Endothelial cell of umbilical vein (primary cell): ENCODE data around the gene PRICKLE3. TPM values are rescaled to one million over a fixed set of nuclear protein-coding genes. Genes with fewer than 3 reads are reported as not detected.

ENCODE experiments used
- BruUV-seq: library from RNA; stranded (reverse); fragments of 400-500 nt; replicated peaks from 2 replicates; lab custom pipeline; 2021; lab: Mats Ljungman, UMichigan
- CTCF ChIA-PET: fragments of 300-600, 350-600 bp; sonication (Branson Sonifier 250); formaldehyde crosslinking; loops from one replicate; lab custom pipeline; 2021; ENCODE audit warnings: antibody characterized with exemption, inconsistent platforms; lab: Charles Lee
- POLR2A ChIA-PET: fragments of 300-600, 350-600 bp; sonication (Branson Sonifier 250); formaldehyde crosslinking; loops from one replicate; lab custom pipeline; 2021; ENCODE audit warnings: antibody characterized with exemption, inconsistent platforms; lab: Charles Lee
- DNase-seq: peaks from one replicate; pipeline ENCODE4 v3.0.0-alpha.2; 2011; ENCODE audit warnings: low read depth, low spot score
- FAIRE-seq: peaks from 2 replicates; lab custom pipeline; 2011; peaks lifted over from hg19 to GRCh38; lab: Jason Lieb, UNC
- H2AFZ ChIP-seq: 2 replicates; pipeline ENCODE4 v1.6.0; 2012; ENCODE audit warnings: low read depth, low read length, control low read depth, inconsistent platforms
- H3K27ac ChIP-seq: 2 replicates; pipeline ENCODE4 v1.5.1; 2011; ENCODE audit warnings: low read depth, mild to moderate bottlenecking, control low read depth, low read length, moderate library complexity; ENCODE audit not compliant: insufficient read depth
- H3K27me3 ChIP-seq, 2 experiments: 2 replicates each; pipeline versions ENCODE4 v1.6.0 to v1.6.1; 2011; ENCODE audit warnings: low read length in 2 of 2, mixed read lengths in 1 of 2; ENCODE audit not compliant: control insufficient read depth in 2 of 2, insufficient read depth in 2 of 2
- H3K36me3 ChIP-seq, 2 experiments: 2 replicates in 1 of 2; 3 replicates in 1 of 2; pipeline ENCODE4 v1.5.1; 2011; ENCODE audit warnings: low read length in 2 of 2, mild to moderate bottlenecking in 1 of 2, moderate library complexity in 1 of 2; ENCODE audit not compliant: control insufficient read depth in 2 of 2, insufficient read depth in 2 of 2; ENCODE audit errors: extremely low read depth in 1 of 2
- H3K4me1 ChIP-seq: 3 replicates; pipeline ENCODE4 v1.5.1; 2011; ENCODE audit warnings: mild to moderate bottlenecking, low read length; ENCODE audit not compliant: control insufficient read depth, insufficient read depth; ENCODE audit errors: extremely low read depth
- H3K4me2 ChIP-seq: 2 replicates; pipeline ENCODE4 v1.6.1; 2011; ENCODE audit warnings: low read length, control low read depth, mixed read lengths; ENCODE audit not compliant: insufficient read depth
- H3K4me3 ChIP-seq, 3 experiments: fragments of 200-600 bp in 1 of 3; sonication (generic), shearing (Covaris generic) in 1 of 3; replicated peaks in 1 of 3; 2 replicates each; pipeline ENCODE4 v1.5.1; 2011 to 2016; ENCODE audit warnings: control low read depth in 3 of 3, low read length in 3 of 3, mild to moderate bottlenecking in 2 of 3, inconsistent platforms in 1 of 3, low read depth in 1 of 3, moderate library complexity in 1 of 3; ENCODE audit not compliant: insufficient read depth in 1 of 3
- H3K79me2 ChIP-seq: 2 replicates; pipeline ENCODE4 v1.6.0; 2012; ENCODE audit warnings: low read length, inconsistent platforms; ENCODE audit not compliant: control insufficient read depth, insufficient read depth
- H3K9ac ChIP-seq: replicated peaks from 2 replicates; pipeline ENCODE3; 2011; ENCODE audit warnings: low read length, control low read depth; ENCODE audit not compliant: insufficient read depth; ENCODE audit errors: extremely low read depth
- H3K9me1 ChIP-seq: replicated peaks from 3 replicates; pipeline ENCODE4 v1.6.0; 2011; ENCODE audit warnings: mild to moderate bottlenecking, low read length; ENCODE audit not compliant: control insufficient read depth, insufficient read depth; ENCODE audit errors: extremely low read depth
- H3K9me3 ChIP-seq: replicated peaks from 2 replicates; pipeline ENCODE4 v1.5.1; 2012; ENCODE audit warnings: low read length, inconsistent platforms; ENCODE audit not compliant: control insufficient read depth, insufficient read depth
- H4K20me1 ChIP-seq: replicated peaks from 2 replicates; pipeline ENCODE3; 2011; ENCODE audit warnings: mild to moderate bottlenecking, low read length; ENCODE audit not compliant: control insufficient read depth, insufficient read depth; ENCODE audit errors: extremely low read depth
- EZH2 ChIP-seq: IDR thresholded peaks from 2 replicates; pipeline ENCODE4 v1.6.1; 2012; ENCODE audit warnings: borderline replicate concordance, low read depth, mild to moderate bottlenecking, moderate library complexity, low read length, inconsistent platforms; ENCODE audit not compliant: severe bottlenecking
- FOS ChIP-seq: IDR thresholded peaks from 2 replicates; pipeline ENCODE4 v1.6.1; 2011; ENCODE audit warnings: mild to moderate bottlenecking, low read length, moderate library complexity, borderline replicate concordance; ENCODE audit not compliant: insufficient read depth
- GATA2 ChIP-seq: IDR thresholded peaks from 2 replicates; pipeline ENCODE4 v1.7.0; 2011; ENCODE audit warnings: low read depth, mild to moderate bottlenecking, moderate library complexity, mixed read lengths, low read length; ENCODE audit not compliant: insufficient read length, insufficient read depth
- JUN ChIP-seq: IDR thresholded peaks from 2 replicates; pipeline ENCODE4 v1.6.1; 2011; ENCODE audit warnings: borderline replicate concordance, low read depth; ENCODE audit not compliant: insufficient read length, insufficient read depth
- MYC ChIP-seq: IDR thresholded peaks from one replicate; pipeline ENCODE4 v1.6.1; 2011; ENCODE audit warnings: mild to moderate bottlenecking, low read depth, low read length
- POLR2A ChIP-seq: IDR thresholded peaks from 2 replicates; pipeline ENCODE4 v1.6.1; 2012; ENCODE audit warnings: low read depth, mild to moderate bottlenecking, control low read depth, low read length
- POLR2AphosphoS5 ChIP-seq: IDR thresholded peaks from 2 replicates; pipeline ENCODE4 v1.6.1; 2012; ENCODE audit warnings: low read depth, mild to moderate bottlenecking, control low read depth, low read length, moderate library complexity; ENCODE audit not compliant: insufficient read depth
- dilution Hi-C: fragments of 300-500 bp; cut with MboI; formaldehyde crosslinking; loops from one replicate; pipeline ENCODE4 v1.15.0; 2019; ENCODE audit warnings: low sequenced_read_pairs; ENCODE audit not compliant: extremely low pct_ligation_motif_present
- intact Hi-C: fragments of 100-400 bp; cut with micrococcal nuclease; formaldehyde crosslinking; loops from one replicate; pipeline ENCODE4 v1.10.0; 2022
- polyA plus RNA-seq, 4 experiments: library from polyadenylated mRNA; depleted of rRNA in 3 of 4; stranded (reverse) in 3 of 4; unstranded in 1 of 4; fragments of >200 nt; gene quantifications; 2 replicates each; pipeline versions ENCODE4 v1.2.1 to v1.2.3, GENCODE V29; 2011 to 2012; ENCODE audit warnings: missing spikeins in 1 of 4
- total RNA-seq: library from RNA; stranded (reverse); gene quantifications from 2 replicates; pipeline ENCODE4 v1.2.3, GENCODE V29; 2021
- TF ChIP-seq, protein P1 (sequence below), 2 donors: IDR thresholded peaks; 1 replicate in 1 of 2; 2 replicates in 1 of 2; pipeline ENCODE4 v1.5.1; 2011; ENCODE audit warnings: low read length in 2 of 2, mild to moderate bottlenecking in 2 of 2, moderate library complexity in 2 of 2, control low read depth in 1 of 2, inconsistent platforms in 1 of 2, low read depth in 1 of 2; ENCODE audit not compliant: insufficient read depth in 1 of 2; ENCODE audit errors: extremely low read depth in 1 of 2
- TF ChIP-seq, protein P2 (sequence below): IDR thresholded peaks from 2 replicates; pipeline ENCODE4 v1.6.1; 2011; ENCODE audit not compliant: insufficient read depth, insufficient read length

Gene PRICKLE3
- total and polyA plus RNA-seq, 2 donors (not counting 3 experiments of a cell fraction or from before 2014, with no cell fraction given), result 6.8 to 15.0 TPM

DNA sequence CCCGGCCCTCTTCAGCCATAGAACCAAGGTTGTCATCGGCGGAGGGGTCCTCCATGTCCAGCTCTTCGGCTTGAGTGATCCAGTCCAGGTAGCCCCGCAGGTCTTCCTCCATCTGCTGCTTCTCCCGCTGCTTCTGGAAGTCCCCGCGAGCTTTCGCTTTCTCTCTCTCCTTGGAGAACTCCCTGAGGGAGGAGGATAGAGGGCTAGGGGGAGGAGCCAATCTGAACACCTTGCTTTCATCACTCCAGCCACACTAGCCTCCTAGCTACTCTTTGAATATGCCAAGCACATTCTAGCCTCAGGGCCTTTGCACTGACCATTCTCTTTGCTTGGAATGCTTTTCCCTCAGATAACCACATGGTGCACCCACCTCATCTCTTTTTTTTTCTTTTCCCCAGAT is 40.8 kb upstream of the PRICKLE3 start:
- TF ChIP-seq EZH2 (no peak), POLR2A (no peak), MYC (no peak), GATA2 (no peak), POLR2AphosphoS5 (no peak), FOS (no peak), JUN (no peak)
- TF ChIP-seq, protein P1, sequence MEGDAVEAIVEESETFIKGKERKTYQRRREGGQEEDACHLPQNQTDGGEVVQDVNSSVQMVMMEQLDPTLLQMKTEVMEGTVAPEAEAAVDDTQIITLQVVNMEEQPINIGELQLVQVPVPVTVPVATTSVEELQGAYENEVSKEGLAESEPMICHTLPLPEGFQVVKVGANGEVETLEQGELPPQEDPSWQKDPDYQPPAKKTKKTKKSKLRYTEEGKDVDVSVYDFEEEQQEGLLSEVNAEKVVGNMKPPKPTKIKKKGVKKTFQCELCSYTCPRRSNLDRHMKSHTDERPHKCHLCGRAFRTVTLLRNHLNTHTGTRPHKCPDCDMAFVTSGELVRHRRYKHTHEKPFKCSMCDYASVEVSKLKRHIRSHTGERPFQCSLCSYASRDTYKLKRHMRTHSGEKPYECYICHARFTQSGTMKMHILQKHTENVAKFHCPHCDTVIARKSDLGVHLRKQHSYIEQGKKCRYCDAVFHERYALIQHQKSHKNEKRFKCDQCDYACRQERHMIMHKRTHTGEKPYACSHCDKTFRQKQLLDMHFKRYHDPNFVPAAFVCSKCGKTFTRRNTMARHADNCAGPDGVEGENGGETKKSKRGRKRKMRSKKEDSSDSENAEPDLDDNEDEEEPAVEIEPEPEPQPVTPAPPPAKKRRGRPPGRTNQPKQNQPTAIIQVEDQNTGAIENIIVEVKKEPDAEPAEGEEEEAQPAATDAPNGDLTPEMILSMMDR (IDR thresholded peaks at IDR 0.05; ENCODE audit: extremely low read depth in 1 of 2, insufficient read depth in 1 of 2, low read depth in 1 of 2, low read length in 2 of 2), result no peak
- TF ChIP-seq, protein P2, sequence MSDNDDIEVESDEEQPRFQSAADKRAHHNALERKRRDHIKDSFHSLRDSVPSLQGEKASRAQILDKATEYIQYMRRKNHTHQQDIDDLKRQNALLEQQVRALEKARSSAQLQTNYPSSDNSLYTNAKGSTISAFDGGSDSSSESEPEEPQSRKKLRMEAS, result no peak
- no peak for FAIRE-seq
- Histone ChIP-seq H3K9ac (no peak overlapping the region), H3K9me3 (no peaks in the 10 kb centered on the region), H3K9me1 (no peaks in the 10 kb centered on the region), H3K36me3 (no peaks in the 10 kb centered on the region), H3K27ac (no peak overlapping the region), H4K20me1 (no peaks in the 10 kb centered on the region), H2AFZ (no peak overlapping the region), H3K27me3 (no peaks in the 10 kb centered on the region), H3K4me1 (no peaks in the 10 kb centered on the region), H3K4me3 (no peak overlapping the region), H3K4me2 (no peak overlapping the region), H3K79me2 (no peaks in the 10 kb centered on the region)
- ChIA-PET POLR2A (no interaction called here), CTCF (interaction anchor here (0.7 kb wide), 1 partner anchor 34 kb away, joined by 3 read pairs; no protein-coding TSS in a partner anchor)
- dilution Hi-C loops (no loop called here), intact Hi-C loops (no loop called here)
- DNase-seq, result no peak
- BruUV-seq, result no TSS peak
